ENCODE measurements around the gene KMT5B.
"Not testable (repeated sequence)": the region's sequence is repeated elsewhere in the genome, so short reads cannot be mapped to it uniquely, and the experiment has no call there.

The KMT5B gene

GRCh38 chr11:68213135-68213515 is at the start of gene KMT5B:
Gene KMT5B (minus strand): TSS chr11:68213296. CDS start chr11:68190076, 23,220 bp downstream.
- DNase-seq, result peak; percentile 87

DNA sequence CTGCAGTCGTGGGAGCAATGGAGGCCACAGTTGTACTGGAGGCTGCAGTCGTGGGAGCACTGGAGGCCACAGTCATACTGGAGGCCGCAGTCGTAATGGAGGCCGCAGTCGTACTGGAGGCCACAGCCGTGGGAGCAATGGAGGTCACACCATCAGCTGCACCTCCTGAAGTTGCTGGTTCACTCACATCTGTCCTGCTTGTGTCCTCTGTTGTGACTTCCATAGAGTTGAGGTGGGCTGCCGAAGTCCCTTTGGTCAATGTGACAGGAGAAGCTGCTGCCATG is 49.4 kb upstream of the KMT5B start:
- DNase-seq, result no peak

GRCh38 chr11:68261749-68262543 is 48.9 kb upstream of the KMT5B start:
- no peak for DNase-seq

DNA sequence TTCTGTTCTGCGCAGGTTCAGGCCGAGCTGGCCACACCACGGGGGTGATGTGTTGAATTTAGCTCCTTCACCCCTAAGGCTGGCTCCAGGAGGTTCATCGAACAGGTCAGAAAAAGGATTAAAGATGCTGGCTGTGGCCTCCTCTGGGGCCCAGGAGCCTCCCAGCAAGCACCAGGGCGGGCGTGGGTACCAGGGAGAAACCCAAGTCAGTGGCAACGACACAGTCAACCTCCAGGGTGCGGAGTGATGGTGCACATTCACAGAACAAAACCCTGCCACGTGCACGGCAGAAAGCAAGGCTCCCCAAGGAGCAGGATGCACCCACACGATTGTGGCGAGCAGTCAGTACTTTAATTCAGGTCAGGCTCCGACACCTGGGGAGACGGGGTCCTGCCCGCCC is 47.9 kb upstream of the KMT5B start:
- DNase-seq, result no peak

GRCh38 chr11:68260484-68260883 is 47.4 kb upstream of the KMT5B start:
- no peak for DNase-seq

GRCh38 chr11:68259122-68259959 is 46.2 kb upstream of the KMT5B start:
- no peak for DNase-seq

DNA sequence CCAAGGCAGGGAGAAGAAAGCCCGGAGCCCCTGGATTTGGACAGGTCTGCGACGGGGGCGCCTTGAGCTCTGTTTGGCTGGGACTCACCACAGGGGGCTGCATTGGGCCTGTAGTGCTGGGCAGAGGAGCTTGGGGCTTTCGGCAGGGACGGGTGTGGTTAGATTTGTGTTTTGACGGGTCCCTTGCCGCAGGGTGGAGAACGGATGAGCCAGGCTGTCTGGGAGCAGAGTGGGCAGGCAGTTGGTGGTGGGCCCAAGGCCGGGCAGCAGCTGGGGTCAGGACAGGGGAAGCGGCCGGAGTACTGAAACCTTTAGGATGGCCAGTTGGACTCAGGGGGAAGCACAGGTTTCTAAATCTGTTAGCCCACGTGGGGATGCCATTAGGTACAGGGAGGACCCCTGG is 45.3 kb upstream of the KMT5B start:
- no peak for DNase-seq

- peak; percentile 97 for DNase-seq
Observed at GRCh38 chr11:68257477-68258362, 44.6 kb upstream of the KMT5B start.

- peak; percentile 15 for DNase-seq
Observed at GRCh38 chr11:68256331-68256741, 43.2 kb upstream of the KMT5B start.

DNA sequence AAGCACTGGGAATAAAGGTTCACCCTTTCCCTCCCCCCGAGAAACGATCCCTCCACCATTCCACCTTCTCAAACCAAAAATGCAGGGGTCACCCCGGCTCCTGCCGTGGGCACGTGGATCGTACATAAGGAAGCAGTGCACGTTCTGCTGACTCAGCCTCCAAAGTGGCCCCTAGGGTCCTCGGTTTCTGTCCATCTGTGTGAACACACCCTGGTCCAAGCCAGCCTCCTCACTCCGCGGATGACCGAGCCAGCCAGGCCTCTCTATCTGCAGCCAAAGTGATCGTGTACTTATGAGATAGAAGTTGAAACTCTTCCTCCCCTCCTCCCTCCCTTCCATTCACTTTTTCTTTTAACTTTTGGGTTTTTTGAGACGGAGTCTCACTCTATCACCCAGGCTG is 42.4 kb upstream of the KMT5B start:
- no peak for DNase-seq

DNA sequence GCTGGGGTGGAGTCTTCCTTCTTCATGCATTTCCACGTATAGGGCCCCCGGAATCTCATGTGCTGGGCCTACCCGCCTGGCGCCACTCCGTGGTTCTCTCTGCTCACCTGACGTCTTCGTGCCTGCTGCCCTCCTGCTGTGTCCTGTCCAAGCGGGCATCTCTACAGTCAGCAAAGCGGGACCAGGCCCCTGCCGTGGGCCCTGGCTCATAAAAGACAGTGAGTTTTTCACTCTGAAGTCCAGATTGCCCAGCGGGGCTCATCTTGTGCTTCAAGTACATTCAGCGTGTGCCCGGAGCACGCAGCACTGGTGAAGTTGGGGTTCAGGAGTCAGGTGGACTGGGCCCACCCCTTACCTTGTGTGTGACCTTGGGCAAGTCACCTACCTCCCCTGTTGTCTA is 41.3 kb upstream of the KMT5B start:
- DNase-seq, result no peak

DNA sequence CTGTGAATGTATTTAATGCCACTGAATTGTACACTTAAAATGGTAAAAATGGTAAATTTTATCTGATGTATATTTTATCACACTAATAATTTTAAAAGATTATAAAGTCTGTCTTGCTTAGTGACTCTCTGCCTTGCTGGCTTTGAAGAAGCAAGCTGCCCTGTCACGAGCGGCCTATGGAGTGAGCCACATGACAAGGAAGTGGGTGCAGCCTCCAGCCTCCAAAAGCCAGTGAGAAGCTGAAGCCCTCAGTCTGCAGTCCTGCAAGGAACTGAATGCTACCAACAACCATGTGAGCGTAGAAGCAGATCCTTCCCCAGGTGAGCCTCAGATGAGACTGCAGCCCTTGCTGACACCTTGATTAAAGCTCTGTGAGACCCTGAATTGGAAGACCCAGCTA is 38.7 kb upstream of the KMT5B start:
- DNase-seq, result no peak

- DNase-seq, result not testable (repeated sequence)
Observed at GRCh38 chr11:68244912-68245311, 31.8 kb upstream of the KMT5B start.

GRCh38 chr11:68243847-68244246 is 30.8 kb upstream of the KMT5B start:
- not testable (repeated sequence) for DNase-seq

- no peak for DNase-seq
Observed at GRCh38 chr11:68242616-68243015, 29.5 kb upstream of the KMT5B start.

GRCh38 chr11:68231621-68232020 is 18.5 kb upstream of the KMT5B start:
- DNase-seq, result no peak

DNA sequence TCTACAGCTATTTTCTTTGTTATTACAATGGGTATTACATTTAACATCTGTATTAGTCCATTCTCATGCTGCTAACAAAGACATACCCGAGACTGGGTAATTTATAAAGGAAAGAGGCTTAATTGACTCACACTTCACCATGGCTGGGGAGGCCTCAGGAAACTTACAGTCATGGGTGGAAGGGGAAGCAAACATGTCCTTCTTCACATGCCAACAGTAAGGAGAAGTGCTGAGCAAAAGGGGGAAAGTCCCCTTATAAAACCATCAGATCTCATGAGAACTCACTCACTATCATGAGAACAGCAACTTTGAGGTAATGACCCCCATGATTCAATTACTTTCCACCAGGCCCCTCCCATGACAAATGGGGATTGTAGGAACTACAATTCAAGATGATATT is 16.5 kb upstream of the KMT5B start:
- no peak for DNase-seq

DNA sequence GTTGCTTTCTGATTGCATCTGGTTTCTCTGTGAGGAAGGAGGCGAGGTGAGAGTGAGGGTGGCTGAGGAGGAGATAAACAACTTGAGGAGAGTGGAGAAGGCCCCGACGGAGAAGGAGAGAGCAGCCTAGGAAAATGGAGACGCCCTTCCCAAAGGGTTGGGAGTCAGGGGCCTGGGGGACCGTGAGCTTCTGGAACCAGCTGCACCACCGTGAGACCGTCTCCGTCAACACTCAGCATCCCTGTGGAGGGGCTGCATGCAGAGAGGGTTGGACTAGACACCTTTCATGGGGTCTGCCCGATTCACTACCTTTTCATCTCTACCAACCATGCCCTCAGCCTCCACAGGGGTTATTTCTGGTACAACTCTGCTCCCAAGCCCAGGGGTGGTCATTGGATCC is 13.3 kb upstream of the KMT5B start:
- no peak for DNase-seq

GRCh38 chr11:68224606-68225005 is 11.5 kb upstream of the KMT5B start:
- DNase-seq, result no peak

- no peak for DNase-seq
Observed at GRCh38 chr11:68223275-68223674, 10.2 kb upstream of the KMT5B start.

DNA sequence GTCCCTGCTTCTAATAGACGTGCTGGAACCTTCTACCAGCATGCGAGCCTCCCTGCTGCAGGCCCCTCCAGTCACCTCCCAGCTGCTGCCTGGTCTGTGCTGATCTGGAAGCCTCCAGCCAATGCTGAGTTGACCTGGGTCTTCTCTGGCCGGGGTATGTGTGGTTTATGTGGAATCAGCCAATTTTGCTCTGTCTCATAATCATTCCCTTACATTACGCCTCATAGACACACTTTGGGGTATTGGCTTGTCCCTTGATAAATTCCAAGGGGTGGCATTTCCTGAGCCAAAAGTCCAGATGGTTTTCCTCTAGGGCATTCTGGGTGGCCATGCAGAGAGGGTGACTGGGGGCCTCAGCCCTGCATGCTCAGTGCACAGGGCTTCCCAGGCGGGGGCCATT is 8.3 kb upstream of the KMT5B start:
- DNase-seq, result no peak

DNA sequence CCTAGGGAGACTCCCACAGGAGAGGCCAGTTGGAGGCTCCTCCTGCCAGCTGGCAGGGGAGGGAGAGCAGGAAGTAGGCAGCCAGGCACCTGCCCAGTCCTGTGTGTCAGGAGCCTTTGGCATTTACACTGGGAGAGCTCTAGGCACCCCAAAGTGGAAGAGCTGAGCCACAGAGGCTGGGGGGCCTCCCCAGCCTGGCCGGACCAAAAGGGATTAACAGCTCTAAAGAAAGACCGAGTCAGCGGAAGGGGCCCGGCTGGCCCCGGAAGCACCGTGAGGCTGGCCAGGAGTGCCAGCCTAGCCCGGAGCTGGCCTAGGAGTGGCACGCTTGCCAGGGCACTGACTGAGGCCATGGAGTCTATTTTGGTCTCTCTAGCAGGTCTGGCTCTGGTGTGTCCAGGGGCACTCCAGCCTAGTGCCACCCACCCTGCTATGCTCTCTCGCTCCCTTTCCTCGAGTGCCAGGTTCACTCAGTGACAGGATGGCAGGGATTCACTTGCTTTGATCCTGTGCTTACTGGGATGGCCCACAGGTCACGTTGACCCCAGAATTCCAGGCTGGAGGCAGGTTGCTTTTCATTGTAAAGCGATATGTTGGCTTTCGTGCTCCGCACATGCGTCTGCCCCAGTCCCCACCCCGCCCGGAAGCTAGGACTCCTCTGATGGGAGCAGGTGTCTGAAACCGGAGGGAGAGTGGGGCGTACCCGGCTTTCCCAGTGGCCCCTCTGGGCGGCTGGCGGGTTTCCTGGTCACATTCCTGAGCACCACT is 3.3 kb upstream of the KMT5B start:
- DNase-seq, result no peak
